Measurements from ENCODE around the gene WNT7A.

WNT7A gene

DNA sequence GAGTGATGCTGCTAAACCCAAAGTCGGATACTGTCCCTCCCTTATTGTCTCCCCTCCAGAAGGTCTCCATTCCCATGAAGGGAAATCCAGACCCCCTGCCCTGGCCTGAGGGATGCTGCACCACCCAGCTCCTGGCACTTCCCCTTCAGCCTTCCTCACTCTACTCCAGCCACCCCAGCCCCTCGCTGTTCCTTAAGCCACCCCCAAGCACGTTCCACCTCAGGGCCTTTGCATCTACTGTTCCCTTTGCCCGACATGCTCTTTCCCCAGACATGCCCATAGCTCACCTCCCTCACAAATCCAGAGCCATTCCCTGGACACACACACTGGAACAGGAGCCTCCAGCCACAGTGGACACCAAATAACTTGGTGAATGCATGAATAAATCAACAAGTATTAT is 8.1 kb downstream of the WNT7A start:
- Histone ChIP-seq H3K27ac (ENCODE audit: low read length) (no peak overlapping the region), H3K36me3 (replicated peaks; ENCODE audit: insufficient read depth, low read length) (no peaks in the 10 kb centered on the region), H3K9me2 (replicated peaks; ENCODE audit: insufficient read depth, low read length) (no peaks in the 10 kb centered on the region), H3K79me2 (ENCODE audit: low read length) (no peaks in the 10 kb centered on the region), H3F3A (ENCODE audit: insufficient read depth, low read length) (no peaks in the 10 kb centered on the region), H3K4me1 (ENCODE audit: low read length) (no peaks in the 10 kb centered on the region), H3K27me3 (replicated peaks; ENCODE audit: insufficient read depth, low read length) (peaks cover 60% of the 10 kb centered on the region), H3K9me3 (replicated peaks; ENCODE audit: insufficient read depth, low read length) (no peaks in the 10 kb centered on the region), H2AFZ (ENCODE audit: low read length) (no peak overlapping the region), H4K20me1 (ENCODE audit: insufficient read depth, low read length) (no peaks in the 10 kb centered on the region), H3K4me2 (ENCODE audit: low read depth, low read length) (no peak overlapping the region), H3K9ac (ENCODE audit: low read length) (no peak overlapping the region), H3K4me3 (ENCODE audit: low read length) (no peak overlapping the region)
- DNase-seq, result no peak
- TF ChIP-seq EZH2phosphoT487 (IDR thresholded peaks at IDR 0.05; ENCODE audit: low read length) (no peak), EZH2 (optimal IDR thresholded peaks at IDR 0.05; ENCODE audit: low read depth, low read length) (no peak)
- TF ChIP-seq, protein P1, sequence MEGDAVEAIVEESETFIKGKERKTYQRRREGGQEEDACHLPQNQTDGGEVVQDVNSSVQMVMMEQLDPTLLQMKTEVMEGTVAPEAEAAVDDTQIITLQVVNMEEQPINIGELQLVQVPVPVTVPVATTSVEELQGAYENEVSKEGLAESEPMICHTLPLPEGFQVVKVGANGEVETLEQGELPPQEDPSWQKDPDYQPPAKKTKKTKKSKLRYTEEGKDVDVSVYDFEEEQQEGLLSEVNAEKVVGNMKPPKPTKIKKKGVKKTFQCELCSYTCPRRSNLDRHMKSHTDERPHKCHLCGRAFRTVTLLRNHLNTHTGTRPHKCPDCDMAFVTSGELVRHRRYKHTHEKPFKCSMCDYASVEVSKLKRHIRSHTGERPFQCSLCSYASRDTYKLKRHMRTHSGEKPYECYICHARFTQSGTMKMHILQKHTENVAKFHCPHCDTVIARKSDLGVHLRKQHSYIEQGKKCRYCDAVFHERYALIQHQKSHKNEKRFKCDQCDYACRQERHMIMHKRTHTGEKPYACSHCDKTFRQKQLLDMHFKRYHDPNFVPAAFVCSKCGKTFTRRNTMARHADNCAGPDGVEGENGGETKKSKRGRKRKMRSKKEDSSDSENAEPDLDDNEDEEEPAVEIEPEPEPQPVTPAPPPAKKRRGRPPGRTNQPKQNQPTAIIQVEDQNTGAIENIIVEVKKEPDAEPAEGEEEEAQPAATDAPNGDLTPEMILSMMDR (IDR thresholded peaks at IDR 0.05; ENCODE audit: low read length), result no peak

DNA sequence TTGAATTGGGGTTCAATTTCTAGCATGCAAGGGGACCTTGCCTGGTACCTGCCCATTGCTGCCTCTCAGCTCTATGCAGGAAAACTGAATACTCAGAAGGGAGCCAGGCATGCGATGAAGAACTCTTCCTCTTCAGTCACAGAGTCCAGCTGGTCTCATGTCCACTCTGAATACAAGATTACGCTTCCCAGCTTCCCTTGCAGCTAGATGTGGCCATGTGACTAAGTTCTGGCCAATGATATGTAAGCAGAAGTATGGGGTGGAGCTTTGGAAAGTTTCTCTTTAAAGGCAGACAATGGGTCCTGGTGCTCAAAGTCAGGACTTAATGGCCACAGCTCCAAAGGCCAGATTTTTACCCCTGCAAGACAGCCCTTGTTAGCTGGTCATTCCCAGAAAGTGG is 9.0 kb downstream of the WNT7A start:
- H3K27me3 ChIP-seq (replicated peaks; ENCODE audit: insufficient read depth, low read length), result peaks cover 51% of the 10 kb centered on the region
- no peak for DNase-seq
- no peak overlapping the region for H3K9ac ChIP-seq (ENCODE audit: low read length)
- H4K20me1 ChIP-seq (ENCODE audit: insufficient read depth, low read length), result no peaks in the 10 kb centered on the region
- TF ChIP-seq EZH2phosphoT487 (IDR thresholded peaks at IDR 0.05; ENCODE audit: low read length), result no peak
- TF ChIP-seq, protein P1 (IDR thresholded peaks at IDR 0.05; ENCODE audit: low read length), result no peak
- no peak for TF ChIP-seq EZH2 (optimal IDR thresholded peaks at IDR 0.05; ENCODE audit: low read depth, low read length)
- no peak overlapping the region for H2AFZ ChIP-seq (ENCODE audit: low read length)
- H3K4me2 ChIP-seq (ENCODE audit: low read depth, low read length), result no peak overlapping the region
- no peak overlapping the region for H3K4me3 ChIP-seq (ENCODE audit: low read length)
- no peaks in the 10 kb centered on the region for H3K36me3 ChIP-seq (replicated peaks; ENCODE audit: insufficient read depth, low read length)
- H3K4me1 ChIP-seq (ENCODE audit: low read length), result no peaks in the 10 kb centered on the region
- H3K79me2 ChIP-seq (ENCODE audit: low read length), result no peaks in the 10 kb centered on the region
- no peaks in the 10 kb centered on the region for H3K9me2 ChIP-seq (replicated peaks; ENCODE audit: insufficient read depth, low read length)
- no peaks in the 10 kb centered on the region for H3K9me3 ChIP-seq (replicated peaks; ENCODE audit: insufficient read depth, low read length)
- no peak overlapping the region for H3K27ac ChIP-seq (ENCODE audit: low read length)
- H3F3A ChIP-seq (ENCODE audit: insufficient read depth, low read length), result no peaks in the 10 kb centered on the region

DNA sequence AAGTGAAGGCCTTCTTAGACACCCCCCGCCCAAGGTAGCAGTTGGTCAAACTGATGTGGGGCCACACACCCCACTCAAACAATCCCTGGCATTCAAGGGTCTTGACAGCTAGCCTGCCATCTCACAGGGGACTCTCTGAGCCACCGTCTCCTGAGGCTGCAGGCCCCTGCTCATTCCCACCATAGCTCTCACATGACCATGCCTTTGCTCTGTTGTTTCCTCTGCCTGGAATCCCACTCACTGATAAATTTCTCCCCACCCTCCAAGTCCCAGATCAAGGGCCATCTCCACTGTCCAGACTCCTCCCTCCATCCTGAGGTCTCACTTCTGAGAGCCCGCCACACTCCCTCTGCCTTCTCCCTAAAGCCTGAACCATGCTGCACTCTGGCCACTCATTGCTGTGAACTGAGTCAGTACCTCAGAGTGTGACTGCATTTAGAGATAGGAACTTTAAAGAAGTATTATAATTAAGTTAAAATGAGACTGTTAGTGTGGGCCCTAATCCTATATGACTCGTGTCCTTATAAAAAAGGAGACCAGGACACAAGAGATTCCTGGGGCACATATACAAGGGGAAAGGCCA is 10.0 kb downstream of the WNT7A start:
- no peaks in the 10 kb centered on the region for H3K36me3 ChIP-seq (replicated peaks; ENCODE audit: insufficient read depth, low read length)
- TF ChIP-seq EZH2phosphoT487 (IDR thresholded peaks at IDR 0.05; ENCODE audit: low read length), result no peak
- no peak for TF ChIP-seq EZH2 (optimal IDR thresholded peaks at IDR 0.05; ENCODE audit: low read depth, low read length)
- TF ChIP-seq, protein P1 (IDR thresholded peaks at IDR 0.05; ENCODE audit: low read length), result no peak
- no peaks in the 10 kb centered on the region for H3K9me2 ChIP-seq (replicated peaks; ENCODE audit: insufficient read depth, low read length)
- no peak for DNase-seq
- no peak overlapping the region for H3K9ac ChIP-seq (ENCODE audit: low read length)
- H3K27me3 ChIP-seq (replicated peaks; ENCODE audit: insufficient read depth, low read length), result peaks cover 47% of the 10 kb centered on the region
- no peak overlapping the region for H3K4me2 ChIP-seq (ENCODE audit: low read depth, low read length)
- no peaks in the 10 kb centered on the region for H4K20me1 ChIP-seq (ENCODE audit: insufficient read depth, low read length)
- no peaks in the 10 kb centered on the region for H3K4me1 ChIP-seq (ENCODE audit: low read length)
- H3K79me2 ChIP-seq (ENCODE audit: low read length), result no peaks in the 10 kb centered on the region
- no peak overlapping the region for H3K27ac ChIP-seq (ENCODE audit: low read length)
- no peaks in the 10 kb centered on the region for H3K9me3 ChIP-seq (replicated peaks; ENCODE audit: insufficient read depth, low read length)
- H3K4me3 ChIP-seq (ENCODE audit: low read length), result no peak overlapping the region
- no peaks in the 10 kb centered on the region for H3F3A ChIP-seq (ENCODE audit: insufficient read depth, low read length)
- no peak overlapping the region for H2AFZ ChIP-seq (ENCODE audit: low read length)
